Stomach (tissue), 4 donors: Measurements from ENCODE around the gene BLOC1S2.

Experiments
- CTCF ChIP-seq, 7 experiments: fragments of 450-650 bp in 4 of 7; fragments of 200-600 bp in 3 of 7; sonication (generic) in 3 of 7; IDR thresholded peaks; one replicate each; pipeline ENCODE4 v1.5.1; 2016 to 2019; ENCODE audit warnings: antibody characterized with exemption in 7 of 7, control low read depth in 2 of 7, mild to moderate bottlenecking in 1 of 7
- EP300 ChIP-seq: sonication (generic); formaldehyde crosslinking; IDR thresholded peaks from one replicate; pipeline ENCODE4 v1.6.1; 2017; ENCODE audit warnings: antibody characterized with exemption
- POLR2A ChIP-seq, 4 donors: fragments of 450-650 bp; IDR thresholded peaks; one replicate each; pipeline ENCODE4 v1.6.1; 2016; ENCODE audit warnings: antibody characterized with exemption in 4 of 4, control low read depth in 2 of 4, mild to moderate bottlenecking in 1 of 4, moderate library complexity in 1 of 4
- POLR2AphosphoS5 ChIP-seq, 3 donors: sonication (generic); formaldehyde crosslinking; IDR thresholded peaks; one replicate each; pipeline ENCODE4 v1.6.1; 2016; ENCODE audit warnings: antibody characterized with exemption in 3 of 3

GRCh38 chr10:100238429-100238828, 48.1 kb downstream of the BLOC1S2 start:
- TF ChIP-seq CTCF (IDR thresholded peaks at IDR 0.05) (no peak), POLR2A (IDR thresholded peaks at IDR 0.05) (no peak), EP300 (no peak), POLR2AphosphoS5 (IDR thresholded peaks at IDR 0.05) (no peak)
